OCI-LY1 (cell line): ENCODE measurements around the gene PSTPIP2.

ENCODE experiments used
- EZH2 ChIP-seq: fragments of 200-600 bp; sonication (generic), shearing (Covaris generic); IDR thresholded peaks from 2 replicates; pipeline ENCODE4 v1.8.0; 2017; ENCODE audit warnings: borderline replicate concordance, mixed run types, mild to moderate bottlenecking, antibody characterized with exemption, low read length, moderate library complexity, mixed read lengths
- TF ChIP-seq, protein P1 (sequence below): fragments of 200-600 bp; sonication (generic), shearing (Covaris generic); IDR thresholded peaks from 2 replicates; pipeline ENCODE4 v1.5.1; 2017; ENCODE audit warnings: mild to moderate bottlenecking, antibody characterized with exemption, low read length, moderate library complexity, mixed read lengths

- TF ChIP-seq, protein P1, sequence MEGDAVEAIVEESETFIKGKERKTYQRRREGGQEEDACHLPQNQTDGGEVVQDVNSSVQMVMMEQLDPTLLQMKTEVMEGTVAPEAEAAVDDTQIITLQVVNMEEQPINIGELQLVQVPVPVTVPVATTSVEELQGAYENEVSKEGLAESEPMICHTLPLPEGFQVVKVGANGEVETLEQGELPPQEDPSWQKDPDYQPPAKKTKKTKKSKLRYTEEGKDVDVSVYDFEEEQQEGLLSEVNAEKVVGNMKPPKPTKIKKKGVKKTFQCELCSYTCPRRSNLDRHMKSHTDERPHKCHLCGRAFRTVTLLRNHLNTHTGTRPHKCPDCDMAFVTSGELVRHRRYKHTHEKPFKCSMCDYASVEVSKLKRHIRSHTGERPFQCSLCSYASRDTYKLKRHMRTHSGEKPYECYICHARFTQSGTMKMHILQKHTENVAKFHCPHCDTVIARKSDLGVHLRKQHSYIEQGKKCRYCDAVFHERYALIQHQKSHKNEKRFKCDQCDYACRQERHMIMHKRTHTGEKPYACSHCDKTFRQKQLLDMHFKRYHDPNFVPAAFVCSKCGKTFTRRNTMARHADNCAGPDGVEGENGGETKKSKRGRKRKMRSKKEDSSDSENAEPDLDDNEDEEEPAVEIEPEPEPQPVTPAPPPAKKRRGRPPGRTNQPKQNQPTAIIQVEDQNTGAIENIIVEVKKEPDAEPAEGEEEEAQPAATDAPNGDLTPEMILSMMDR = 0 out of 2 replicates have a peak, but pooled peaks have one; percentile 17
- no peak for TF ChIP-seq EZH2
Observed at GRCh38 chr18:46097801-46098615, 25.9 kb upstream of the PSTPIP2 start, which contains the start of gene ATP5F1A.
